K562 (cell line): Measurements from ENCODE around the gene MAP2K4. TPM values are rescaled to one million over a fixed set of nuclear protein-coding genes. Genes with fewer than 3 reads are reported as not detected.

Experiments used
- ATAC-seq: fragments of 200-7000 bp; cut with Tn5 transposase; 3 replicates; pipeline ENCODE4 v1.9.1; 2020; ENCODE audit warnings: moderate library complexity
- BruUV-seq: library from RNA; stranded (reverse); fragments of 400-500 nt; replicated peaks from 2 replicates; lab custom pipeline; 2021; lab: Mats Ljungman, UMichigan
- CTCF ChIA-PET: fragments of 300-600 bp; formaldehyde crosslinking; extraction: SDS; loops from one replicate; lab custom pipeline; 2021; ENCODE audit warnings: low intra/inter-chr PET ratio; lab: Yijun Ruan, JAX
- POLR2A ChIA-PET: fragments of 300-600, 350-650 bp; sonication (Branson Sonifier 250); formaldehyde crosslinking; extraction: SDS; loops from one replicate; lab custom pipeline; 2021; ENCODE audit warnings: antibody characterized with exemption, inconsistent platforms; lab: Yijun Ruan, JAX
- DNase-seq, 4 experiments: peaks; one replicate each; pipeline versions ENCODE4 v3.0.0 to v3.0.0-alpha.2; 2011 to 2018; ENCODE audit warnings: low spot score in 3 of 4, mixed read lengths in 3 of 4; ENCODE audit errors: extremely low read depth in 1 of 4
- FAIRE-seq: peaks from 2 replicates; lab custom pipeline; 2011; peaks lifted over from hg19 to GRCh38; lab: Jason Lieb, UNC
- H2AFZ ChIP-seq: 2 replicates; pipeline ENCODE4 v1.6.0; 2011; ENCODE audit warnings: low read depth, low read length, control low read depth, inconsistent platforms
- H3K27ac ChIP-seq: fragments of 200-600 bp; 3 replicates; pipeline ENCODE4 v1.8.0; 2011; ENCODE audit warnings: low read depth, mild to moderate bottlenecking, control low read depth, inconsistent platforms, low read length, moderate library complexity, mixed read lengths; ENCODE audit errors: extremely low read depth
- H3K27me3 ChIP-seq, 2 experiments: fragments of 300-600 bp in 1 of 2; 2 replicates in 1 of 2; 3 replicates in 1 of 2; pipeline versions ENCODE4 v1.6.0 to v1.8.0; 2011; ENCODE audit warnings: inconsistent platforms in 2 of 2, low read length in 2 of 2, mild to moderate bottlenecking in 1 of 2, mixed read lengths in 1 of 2, moderate library complexity in 1 of 2; ENCODE audit not compliant: control insufficient read depth in 2 of 2, insufficient read depth in 2 of 2
- H3K36me3 ChIP-seq: fragments of 300-600 bp; 3 replicates; pipeline ENCODE4 v1.8.0; 2011; ENCODE audit warnings: mild to moderate bottlenecking, low read length, inconsistent platforms; ENCODE audit not compliant: control insufficient read depth, insufficient read depth
- H3K4me1 ChIP-seq, 2 experiments: fragments of 200-600 bp in 1 of 2; replicated peaks in 1 of 2; 2 replicates in 1 of 2; 3 replicates in 1 of 2; pipeline versions ENCODE4 v1.5.1 to v1.8.0; 2011; ENCODE audit warnings: inconsistent platforms in 2 of 2, low read length in 2 of 2, mild to moderate bottlenecking in 1 of 2, mixed read lengths in 1 of 2, moderate library complexity in 1 of 2; ENCODE audit not compliant: control insufficient read depth in 2 of 2, insufficient read depth in 2 of 2
- H3K4me2 ChIP-seq: 2 replicates; pipeline ENCODE4 v1.6.1; 2011; ENCODE audit warnings: low read length, control low read depth, inconsistent platforms, mixed read lengths; ENCODE audit not compliant: insufficient read depth
- H3K4me3 ChIP-seq: fragments of 200-600 bp; sonication (generic), shearing (Covaris generic); 2 replicates; pipeline ENCODE4 v1.5.1; 2016; ENCODE audit warnings: control low read depth, inconsistent platforms
- H3K79me2 ChIP-seq: fragments of 200-600 bp; 3 replicates; pipeline ENCODE4 v1.8.0; 2011; ENCODE audit warnings: low read length, inconsistent platforms; ENCODE audit not compliant: control insufficient read depth, insufficient read depth
- H3K9ac ChIP-seq, 2 experiments: 2 replicates each; pipeline versions ENCODE4 v1.6.0 to v1.6.1; 2011; ENCODE audit warnings: low read depth in 2 of 2, low read length in 2 of 2, control low read depth in 1 of 2, inconsistent platforms in 1 of 2, mild to moderate bottlenecking in 1 of 2, mixed read lengths in 1 of 2; ENCODE audit not compliant: insufficient read depth in 1 of 2
- H3K9me1 ChIP-seq: one replicate; pipeline ENCODE4 v1.6.0; 2011; ENCODE audit warnings: inconsistent platforms, mild to moderate bottlenecking, low read length, moderate library complexity; ENCODE audit not compliant: control insufficient read depth, insufficient read depth
- H3K9me3 ChIP-seq: replicated peaks from 2 replicates; pipeline ENCODE4 v1.5.1; 2011; ENCODE audit warnings: low read depth, low read length, inconsistent platforms; ENCODE audit not compliant: control insufficient read depth, insufficient read depth
- H4K20me1 ChIP-seq: replicated peaks from 2 replicates; pipeline ENCODE4 v1.6.1; 2011; ENCODE audit warnings: low read length, inconsistent platforms, mixed read lengths; ENCODE audit not compliant: control insufficient read depth, insufficient read depth
- ARHGAP35 ChIP-seq: fragments of 450-650 bp; IDR thresholded peaks from 2 replicates; pipeline ENCODE4 v1.6.1; 2018; ENCODE audit not compliant: partially characterized antibody
- HNRNPL ChIP-seq: fragments of 200-400 bp; formaldehyde crosslinking; IDR thresholded peaks from 2 replicates; pipeline ENCODE4 v1.6.1; 2017; ENCODE audit warnings: low read depth, mild to moderate bottlenecking, low read length
- PHTF2 ChIP-seq: fragments of 250-450 bp; sonication (Bioruptor Pico); IDR thresholded peaks from 2 replicates; pipeline ENCODE4 v1.5.0; 2021; ENCODE audit warnings: mild to moderate bottlenecking
- SOX6 ChIP-seq: fragments of 450-650 bp; IDR thresholded peaks from 2 replicates; pipeline ENCODE4 v1.6.1; 2014; ENCODE audit warnings: mild to moderate bottlenecking
- TFAP4 ChIP-seq: sonication (generic); formaldehyde crosslinking; IDR thresholded peaks from 2 replicates; pipeline ENCODE4 v1.8.0; 2022; ENCODE audit warnings: missing genetic modification reagents, mild to moderate bottlenecking, moderate library complexity, borderline replicate concordance
- WGBS: fragments of 100-300 bp; shearing (Covaris generic); methylation state at CpG from one replicate; pipeline ENCODE4 v1.1.6; 2016; ENCODE audit warnings: low coverage, mixed read lengths; ENCODE audit not compliant: insufficient coverage; ENCODE audit errors: missing lambda C conversion rate; 5-methylcytosine and 5-hydroxymethylcytosine counted together
- in situ Hi-C: fragments of 300-500 bp; cut with MboI; formaldehyde crosslinking; loops from 4 replicates; pipeline ENCODE4 v1.15.0; 2018; ENCODE audit warnings: inconsistent platforms, mixed read lengths
- intact Hi-C: fragments of 100-400 bp; cut with micrococcal nuclease; formaldehyde crosslinking; loops from 2 replicates; pipeline ENCODE4 v1.14.2; 2022
- polyA plus RNA-seq, 8 experiments: library from polyadenylated mRNA; depleted of rRNA in 4 of 8; stranded (reverse) in 5 of 8; unstranded in 3 of 8; fragments of >200 nt; fragmentation: Nextera tagmentation in 2 of 8; fragmentation: Illumina TruSeq in 1 of 8; extraction: Ambion mirVana in 2 of 8; extraction: Trizol in 1 of 8; gene quantifications; 2 replicates each; pipeline versions ENCODE4 v1.2.1 to v1.2.3, GENCODE V29; 2011 to 2014; ENCODE audit warnings: inconsistent platforms in 1 of 8, missing spikeins in 1 of 8
- total RNA-seq, 7 experiments: library from RNA; depleted of rRNA in 6 of 7; stranded (reverse); fragments of >200 nt in 6 of 7; fragmentation: Illumina TruSeq in 2 of 7; extraction: Trizol in 2 of 7; gene quantifications; 2 replicates each; pipeline versions ENCODE4 v1.2.1 to v1.2.3, GENCODE V29; 2011 to 2021; ENCODE audit warnings: low replicate concordance in 1 of 7

The MAP2K4 gene
- total and polyA plus RNA-seq, 9 of the 15 experiments (the other 6 are each of a cell fraction or from before 2014, with no cell fraction given) = 3.0 to 15.9 (median 10.8) TPM

DNA sequence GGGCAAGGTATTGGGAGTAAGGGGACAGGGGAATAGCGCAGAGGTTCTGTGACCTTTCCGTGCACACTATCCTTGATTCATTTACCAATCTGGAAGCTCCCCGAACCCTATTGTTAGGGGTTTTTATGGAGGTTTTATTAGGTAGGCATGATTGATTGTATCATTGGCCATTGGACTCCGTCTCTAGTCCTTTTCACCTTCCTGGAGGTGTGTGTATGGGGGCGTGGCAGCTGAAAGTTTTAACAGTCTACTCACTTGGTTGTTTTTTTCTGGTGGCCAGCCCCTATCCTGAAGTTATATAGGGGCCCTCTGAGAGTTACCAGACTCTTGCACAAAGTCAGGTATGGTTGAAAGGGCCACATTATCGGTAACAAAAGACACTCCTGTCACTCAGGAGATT is 23.0 kb downstream of the MAP2K4 start:
- CTCF ChIA-PET = no interaction called here
- TF ChIP-seq TFAP4 = no peak
- no peak for TF ChIP-seq HNRNPL
- TF ChIP-seq PHTF2 (CRISPR knock-in tag) = no peak
- FAIRE-seq (no peak), DNase-seq (no peak), ATAC-seq (no peak)
- Histone ChIP-seq H2AFZ (no peak overlapping the region), H3K79me2 (peaks cover 48% of the 10 kb centered on the region), H4K20me1 (no peaks in the 10 kb centered on the region; the same call in 1 of the 2 replicates), H3K4me1 (peaks cover 0 to 16% of the 10 kb centered on the region in 2 experiments; a peak in 2 of 5 replicates), H3K36me3 (no peaks in the 10 kb centered on the region), H3K9ac (no peak overlapping the region), H3K4me3 (no peak overlapping the region), H3K4me2 (no peak overlapping the region), H3K9me3 (no peaks in the 10 kb centered on the region), H3K27me3 (no peaks in the 10 kb centered on the region), H3K9me1 (no peaks in the 10 kb centered on the region), H3K27ac (no peak overlapping the region)
- in situ Hi-C loops = no loop called here
- 83% methylated on average over 4 of the region's 6 CpGs for WGBS
- no TSS peak for BruUV-seq
- POLR2A ChIA-PET = interaction anchor here (1.0 to 2.3 kb wide), 2 partner anchors 13 to 15 kb away, joined by 3 to 7 read pairs; no protein-coding TSS in a partner anchor
- intact Hi-C loops = no loop called here

GRCh38 chr17:12046786-12047185 is 26.1 kb downstream of the MAP2K4 start:
- peaks cover 0 to 13% of the 10 kb centered on the region in 2 experiments; a peak in 2 of 5 replicates for H3K4me1 ChIP-seq
- peaks cover 45% of the 10 kb centered on the region for H3K79me2 ChIP-seq
- no peaks in the 10 kb centered on the region for H4K20me1 ChIP-seq
- CTCF ChIA-PET = no interaction called here
- ATAC-seq (no peak), FAIRE-seq (no peak)
- BruUV-seq = no TSS peak
- intact Hi-C loops (no loop called here), in situ Hi-C loops (no loop called here)
- no peak overlapping the region for H2AFZ ChIP-seq
- H3K9ac ChIP-seq = no peak overlapping the region
- 36% methylated on average over 2 of the region's 2 CpGs for WGBS
- no peaks in the 10 kb centered on the region for H3K9me1 ChIP-seq
- POLR2A ChIA-PET = interaction anchor here (1.0 to 2.3 kb wide), 5 partner anchors 22 to 50 kb away, joined by 3 to 11 read pairs (median 3); partner anchors contain the start of genes MAP2K4 and ZNF18
- H3K4me2 ChIP-seq = no peak overlapping the region
- no peak overlapping the region for H3K27ac ChIP-seq
- H3K27me3 ChIP-seq = no peaks in the 10 kb centered on the region
- H3K4me3 ChIP-seq = no peak overlapping the region
- H3K9me3 ChIP-seq = no peaks in the 10 kb centered on the region
- TF ChIP-seq ARHGAP35 (no peak), SOX6 (peak; percentile 48; the same call in 1 of the 2 replicates)
- TF ChIP-seq, all 486 proteins: peak for 1
- DNase-seq = peak in 1 of 4 experiments; percentile 9
- H3K36me3 ChIP-seq = no peaks in the 10 kb centered on the region
